Astrocyte of the spinal cord (primary cell): ENCODE measurements around the gene METRN.

ENCODE experiments used
- DNase-seq: peaks from one replicate; pipeline ENCODE4 v3.0.0; 2011; ENCODE audit warnings: low read depth, low spot score
- H3K4me3 ChIP-seq: 2 replicates; pipeline ENCODE4 v1.5.1; 2011; ENCODE audit warnings: low read depth, mild to moderate bottlenecking, low read length, moderate library complexity
- in situ Hi-C: cut with HindIII; loops from 2 replicates; pipeline ENCODE4 v1.10.0; 2017; ENCODE audit warnings: low sequenced_read_pairs
- TF ChIP-seq, protein P1 (sequence below): IDR thresholded peaks from 2 replicates; pipeline ENCODE4 v1.5.1; 2012; ENCODE audit warnings: low read depth, mild to moderate bottlenecking, low read length, inconsistent platforms

Gene METRN

DNA sequence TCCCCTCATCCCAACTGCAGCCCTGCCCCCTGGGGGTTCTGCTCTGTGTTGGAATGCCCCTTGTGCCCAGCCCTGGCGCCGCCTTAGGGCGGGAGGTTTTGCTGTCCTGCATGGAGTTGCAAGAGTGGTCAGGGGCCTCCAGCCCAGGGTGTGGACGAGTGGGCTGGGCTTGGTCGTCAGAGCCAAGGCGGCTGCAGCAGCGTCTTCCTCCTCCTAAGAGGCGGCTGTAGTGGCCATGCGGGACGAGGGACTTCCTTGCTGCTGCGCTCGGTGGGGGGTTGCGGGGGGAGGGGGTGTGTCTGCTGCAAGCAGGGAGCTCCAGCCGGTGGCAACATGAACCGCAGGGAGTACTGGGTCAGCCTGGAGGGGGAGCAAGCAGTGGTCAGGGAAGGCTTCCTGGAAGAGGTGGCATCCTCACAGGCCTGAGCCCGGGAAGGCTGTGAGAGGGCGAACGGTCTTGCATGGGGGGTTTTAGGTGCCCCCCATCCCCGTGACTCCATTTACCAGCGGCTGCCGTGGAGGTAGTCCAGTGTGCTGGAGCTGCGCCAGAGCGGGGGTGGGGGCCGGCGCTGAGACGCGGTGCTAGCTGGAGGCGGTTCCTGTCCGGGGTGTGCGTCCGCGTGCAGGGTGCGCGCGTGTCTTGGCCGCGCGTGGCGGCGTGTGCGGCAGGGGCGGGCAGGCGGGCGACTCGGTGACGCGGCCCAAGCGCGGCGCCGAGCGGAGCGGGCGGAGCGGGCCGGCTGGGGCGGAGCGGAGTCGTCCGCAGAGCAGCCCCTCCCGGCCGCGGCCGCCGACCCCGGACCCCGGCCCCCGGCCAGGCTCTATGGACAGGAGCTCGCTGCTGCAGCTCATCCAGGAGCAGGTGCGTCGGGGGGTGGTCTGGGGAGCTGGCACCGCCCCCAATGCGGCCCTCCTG lies 39.7 kb upstream of the METRN start, which contains the start of gene RHBDL1:
Gene RHBDL1 (plus strand): TSS at position 704 of the 916 bp plus-strand sequence. CDS start 120 bp downstream, at position 824.
- in situ Hi-C loops = no loop called here
- TF ChIP-seq, protein P1, sequence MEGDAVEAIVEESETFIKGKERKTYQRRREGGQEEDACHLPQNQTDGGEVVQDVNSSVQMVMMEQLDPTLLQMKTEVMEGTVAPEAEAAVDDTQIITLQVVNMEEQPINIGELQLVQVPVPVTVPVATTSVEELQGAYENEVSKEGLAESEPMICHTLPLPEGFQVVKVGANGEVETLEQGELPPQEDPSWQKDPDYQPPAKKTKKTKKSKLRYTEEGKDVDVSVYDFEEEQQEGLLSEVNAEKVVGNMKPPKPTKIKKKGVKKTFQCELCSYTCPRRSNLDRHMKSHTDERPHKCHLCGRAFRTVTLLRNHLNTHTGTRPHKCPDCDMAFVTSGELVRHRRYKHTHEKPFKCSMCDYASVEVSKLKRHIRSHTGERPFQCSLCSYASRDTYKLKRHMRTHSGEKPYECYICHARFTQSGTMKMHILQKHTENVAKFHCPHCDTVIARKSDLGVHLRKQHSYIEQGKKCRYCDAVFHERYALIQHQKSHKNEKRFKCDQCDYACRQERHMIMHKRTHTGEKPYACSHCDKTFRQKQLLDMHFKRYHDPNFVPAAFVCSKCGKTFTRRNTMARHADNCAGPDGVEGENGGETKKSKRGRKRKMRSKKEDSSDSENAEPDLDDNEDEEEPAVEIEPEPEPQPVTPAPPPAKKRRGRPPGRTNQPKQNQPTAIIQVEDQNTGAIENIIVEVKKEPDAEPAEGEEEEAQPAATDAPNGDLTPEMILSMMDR = no peak
- peak; percentile 38 for DNase-seq
- H3K4me3 ChIP-seq = peak within 1 kb of the TSS; percentile 34

DNA sequence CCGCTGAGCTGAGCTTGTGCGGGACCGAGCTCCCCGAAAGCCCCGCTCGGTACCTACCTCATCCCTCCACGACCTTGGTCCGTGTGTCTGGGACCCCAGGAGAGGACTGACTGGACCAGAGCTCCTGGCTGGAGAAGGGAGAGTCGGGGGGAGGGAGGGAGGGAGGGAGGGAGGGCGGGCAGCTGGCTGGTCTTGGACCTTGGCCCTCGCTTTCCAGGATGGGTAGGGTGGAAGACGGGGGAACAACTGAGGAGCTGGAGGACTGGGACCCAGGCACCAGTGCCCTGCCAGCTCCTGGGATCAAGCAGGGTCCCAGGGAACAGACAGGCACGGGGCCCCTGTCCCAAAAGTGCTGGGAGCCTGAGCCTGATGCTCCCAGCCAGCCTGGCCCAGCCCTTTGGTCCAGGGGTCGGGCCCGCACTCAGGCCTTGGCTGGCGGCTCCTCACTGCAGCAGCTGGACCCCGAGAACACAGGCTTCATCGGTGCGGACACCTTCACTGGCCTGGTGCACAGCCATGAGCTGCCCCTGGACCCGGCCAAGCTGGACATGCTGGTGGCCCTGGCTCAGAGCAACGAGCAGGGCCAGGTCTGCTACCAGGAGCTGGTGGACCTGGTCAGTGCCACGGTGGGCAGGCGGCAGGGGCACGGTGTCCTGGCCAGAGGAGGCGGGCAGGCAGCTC lies 38.9 kb upstream of the METRN start:
- DNase-seq = no peak
- TF ChIP-seq, protein P1 = no peak
- H3K4me3 ChIP-seq = peak overlapping the region; percentile 34
- in situ Hi-C loops = no loop called here

DNA sequence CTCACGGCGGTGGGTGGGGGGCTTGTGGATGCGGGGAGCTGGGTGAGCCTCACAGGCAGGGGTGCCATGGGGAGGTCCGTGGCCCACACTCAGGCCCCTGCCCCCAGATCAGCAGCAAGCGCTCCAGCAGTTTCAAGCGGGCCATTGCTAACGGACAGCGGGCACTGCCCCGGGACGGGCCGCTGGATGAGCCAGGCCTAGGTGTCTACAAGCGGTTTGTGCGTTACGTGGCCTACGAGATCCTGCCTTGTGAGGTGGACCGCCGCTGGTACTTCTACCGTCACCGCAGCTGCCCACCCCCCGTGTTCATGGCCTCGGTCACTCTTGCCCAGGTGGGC lies 38.4 kb upstream of the METRN start:
- TF ChIP-seq, protein P1 = no peak
- no peak for DNase-seq
- in situ Hi-C loops = no loop called here
- no peak overlapping the region for H3K4me3 ChIP-seq

DNA sequence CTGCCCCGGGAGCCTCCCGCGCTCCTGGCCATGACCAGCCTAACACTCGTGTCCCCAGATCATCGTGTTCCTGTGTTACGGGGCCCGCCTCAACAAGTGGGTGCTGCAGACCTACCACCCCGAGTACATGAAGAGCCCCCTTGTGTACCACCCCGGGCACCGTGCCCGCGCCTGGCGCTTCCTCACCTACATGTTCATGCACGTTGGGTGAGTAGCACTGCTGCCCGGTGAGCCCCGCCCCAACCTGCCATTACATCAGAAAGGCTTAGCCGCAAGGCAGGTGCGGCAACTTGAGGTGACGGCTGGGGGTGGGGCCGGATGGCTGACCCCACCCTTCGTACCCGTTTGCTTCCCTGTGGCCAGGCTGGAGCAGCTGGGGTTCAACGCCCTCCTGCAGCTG lies 38.0 kb upstream of the METRN start:
- in situ Hi-C loops = no loop called here

DNA sequence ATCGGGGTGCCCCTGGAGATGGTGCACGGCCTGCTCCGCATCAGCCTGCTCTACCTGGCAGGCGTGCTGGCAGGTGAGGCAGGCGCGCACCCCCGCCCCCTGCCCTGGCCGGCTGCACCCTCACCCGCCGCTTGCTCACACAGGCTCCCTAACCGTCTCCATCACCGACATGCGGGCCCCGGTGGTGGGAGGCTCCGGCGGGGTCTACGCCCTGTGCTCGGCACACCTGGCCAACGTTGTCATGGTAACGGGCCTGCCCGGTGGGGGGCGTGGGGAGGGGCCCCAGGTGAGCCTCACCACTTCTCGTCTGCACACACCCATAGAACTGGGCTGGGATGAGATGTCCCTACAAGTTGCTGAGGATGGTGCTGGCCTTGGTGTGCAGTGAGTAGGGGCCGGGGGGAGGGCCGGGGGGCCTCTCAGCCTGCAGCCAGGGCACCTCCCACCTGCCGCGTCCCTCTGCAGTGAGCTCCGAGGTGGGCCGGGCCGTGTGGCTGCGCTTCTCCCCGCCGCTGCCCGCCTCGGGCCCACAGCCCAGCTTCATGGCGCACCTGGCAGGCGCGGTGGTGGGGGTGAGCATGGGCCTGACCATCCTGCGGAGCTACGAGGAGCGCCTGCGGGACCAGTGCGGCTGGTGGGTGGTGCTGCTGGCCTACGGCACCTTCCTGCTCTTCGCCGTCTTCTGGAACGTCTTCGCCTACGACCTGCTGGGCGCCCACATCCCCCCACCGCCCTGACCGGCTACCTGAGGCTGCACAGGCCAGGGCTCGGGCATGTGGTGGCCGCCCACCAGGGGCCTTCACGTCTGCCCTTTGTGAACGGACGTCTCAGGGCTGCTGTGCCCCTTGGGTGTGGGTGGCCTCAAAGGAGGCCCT lies 37.4 kb upstream of the METRN start:
- TF ChIP-seq, protein P1 = no peak
- no peak for DNase-seq
- in situ Hi-C loops = no loop called here
- no peak overlapping the region for H3K4me3 ChIP-seq

More for the DNA sequence above, 38.0 kb upstream of the METRN start:
- TF ChIP-seq, protein P1 = no peak
- DNase-seq = no peak
- H3K4me3 ChIP-seq = no peak overlapping the region

DNA sequence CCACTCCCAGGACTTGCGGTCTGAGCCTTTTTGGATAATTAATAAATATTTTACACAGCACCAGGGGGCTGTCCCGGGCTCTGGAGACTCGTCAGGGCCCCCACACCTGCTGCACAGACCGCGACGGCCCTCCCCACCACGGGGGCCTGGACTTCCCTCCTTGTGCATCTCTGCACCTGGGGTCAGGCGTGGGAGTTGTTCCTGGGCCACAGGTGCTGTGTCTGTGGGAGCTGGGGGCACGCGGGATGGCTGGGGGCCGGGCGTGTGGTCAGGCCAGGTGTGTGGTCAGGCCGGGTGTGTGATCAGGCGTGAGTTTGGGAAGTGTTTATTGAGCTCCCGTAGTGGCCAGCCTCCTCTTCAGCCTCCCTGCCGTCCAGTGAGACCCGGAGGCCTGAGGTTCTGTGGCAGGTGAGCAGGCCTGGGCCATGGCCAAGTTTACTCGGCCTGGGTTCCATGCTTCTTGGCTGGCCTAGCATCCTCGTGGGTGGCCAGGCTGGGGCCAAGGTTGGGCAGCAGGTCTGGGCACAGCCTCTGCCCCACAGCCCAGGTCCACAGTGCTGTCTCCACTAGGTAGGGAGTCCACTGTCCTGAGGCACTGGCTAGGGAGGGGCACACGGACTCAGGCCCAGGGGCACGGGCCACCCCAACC lies 36.6 kb upstream of the METRN start:
- TF ChIP-seq, protein P1 = no peak
- H3K4me3 ChIP-seq = no peak overlapping the region
- DNase-seq = no peak
- in situ Hi-C loops = no loop called here
